ENCODE measurements around the gene CYS1. TPM values are rescaled to one million over a fixed set of nuclear protein-coding genes. Genes with fewer than 3 reads are reported as not detected.

The CYS1 gene
- total RNA-seq, 1 experiment from 2014 or later: 1.2 TPM

GRCh38 chr2:10054976-10055375 lies 25.2 kb downstream of the CYS1 start:
- Mint-ChIP-seq H3K36me3 (peaks cover 24% of the 10 kb centered on the region), H3K27ac (no peak overlapping the region), H3K4me3 (no peak overlapping the region), H3K9me3 (no peaks in the 10 kb centered on the region), H3K4me1 (peaks cover 28% of the 10 kb centered on the region), H3K27me3 (ENCODE audit: low read depth) (no peaks in the 10 kb centered on the region)
- DNase-seq (ENCODE audit: low spot score) (no peak), ATAC-seq (no peak)
- TF ChIP-seq HMGXB4 (CRISPR knock-in tag; IDR thresholded peaks at IDR 0.05): no peak
- TF ChIP-seq HMGA2 (CRISPR knock-in tag; IDR thresholded peaks at IDR 0.05): no peak
- TF ChIP-seq ZNF263 (CRISPR knock-in tag; IDR thresholded peaks at IDR 0.05; ENCODE audit: low read depth): no peak
- TF ChIP-seq ZBTB43 (CRISPR knock-in tag; IDR thresholded peaks at IDR 0.05): no peak
- TF ChIP-seq ZBTB21 (CRISPR knock-in tag; IDR thresholded peaks at IDR 0.05; ENCODE audit: borderline replicate concordance): no peak
- TF ChIP-seq SMAD3 (CRISPR knock-in tag; IDR thresholded peaks at IDR 0.05; ENCODE audit: borderline replicate concordance): no peak
- TF ChIP-seq KAT7 (CRISPR knock-in tag; IDR thresholded peaks at IDR 0.05; ENCODE audit: borderline replicate concordance): no peak
- TF ChIP-seq CREM (CRISPR knock-in tag; IDR thresholded peaks at IDR 0.05): no peak
- no peak for TF ChIP-seq CREB1 (CRISPR knock-in tag; IDR thresholded peaks at IDR 0.05)
- no peak for TF ChIP-seq ZNF232 (CRISPR knock-in tag; IDR thresholded peaks at IDR 0.05)
- POLR2A ChIA-PET: no interaction called here
- CTCF ChIA-PET: no interaction called here

GRCh38 chr2:10054424-10054823 lies 25.8 kb downstream of the CYS1 start:
- H3K36me3 Mint-ChIP-seq: peaks cover 24% of the 10 kb centered on the region
- no peaks in the 10 kb centered on the region for H3K9me3 Mint-ChIP-seq
- no peak overlapping the region for H3K27ac Mint-ChIP-seq
- H3K4me1 Mint-ChIP-seq: peaks cover 28% of the 10 kb centered on the region
- ChIA-PET CTCF (no interaction called here), POLR2A (no interaction called here)
- DNase-seq (ENCODE audit: low spot score): no peak
- H3K27me3 Mint-ChIP-seq (ENCODE audit: low read depth): no peaks in the 10 kb centered on the region
- ATAC-seq: no peak
- TF ChIP-seq TP53 (CRISPR knock-in tag; IDR thresholded peaks at IDR 0.05) (no peak), NR3C1 (CRISPR knock-in tag; conservative IDR thresholded peaks at IDR 0.05; ENCODE audit: low read depth) (no peak), USF2 (CRISPR knock-in tag; IDR thresholded peaks at IDR 0.05) (no peak), ZSCAN18 (CRISPR knock-in tag; IDR thresholded peaks at IDR 0.05) (no peak), FOXP4 (CRISPR knock-in tag; IDR thresholded peaks at IDR 0.05) (no peak), E2F4 (CRISPR knock-in tag; IDR thresholded peaks at IDR 0.05; ENCODE audit: borderline replicate concordance, low read depth) (no peak), JUN (CRISPR knock-in tag; IDR thresholded peaks at IDR 0.05) (no peak), SMAD3 (CRISPR knock-in tag; IDR thresholded peaks at IDR 0.05; ENCODE audit: borderline replicate concordance) (no peak), MAX (CRISPR knock-in tag; IDR thresholded peaks at IDR 0.05) (no peak), OVOL2 (CRISPR knock-in tag; IDR thresholded peaks at IDR 0.05; ENCODE audit: borderline replicate concordance) (no peak), ZNF396 (CRISPR knock-in tag; IDR thresholded peaks at IDR 0.05; ENCODE audit: borderline replicate concordance) (no peak), E2F1 (CRISPR knock-in tag; IDR thresholded peaks at IDR 0.05) (no peak), ATF3 (CRISPR knock-in tag; conservative IDR thresholded peaks at IDR 0.05) (no peak)
- no peak overlapping the region for H3K4me3 Mint-ChIP-seq
